ENCODE results near the gene NAP1L4.

NAP1L4 gene

GRCh38 chr11:2992234-2992996, at the start of gene NAP1L4:
TSS of gene NAP1L4 (minus strand) at chr11:2992329. CDS start at chr11:2979220, 13,109 bp downstream.
- DNase-seq, result peak; percentile 94

GRCh38 chr11:3040881-3041280, 48.8 kb upstream of the NAP1L4 start:
- DNase-seq, result no peak

GRCh38 chr11:3037945-3038271, 45.8 kb upstream of the NAP1L4 start:
- no peak for DNase-seq

GRCh38 chr11:3037040-3037944, 45.2 kb upstream of the NAP1L4 start:
- DNase-seq, result peak; percentile 4

GRCh38 chr11:3036419-3036818, 44.3 kb upstream of the NAP1L4 start:
- no peak for DNase-seq

GRCh38 chr11:3035333-3035732, 43.2 kb upstream of the NAP1L4 start:
- DNase-seq, result no peak

- no peak for DNase-seq
Measured at GRCh38 chr11:3030289-3031070, 38.4 kb upstream of the NAP1L4 start.

- DNase-seq, result no peak
Measured at GRCh38 chr11:3028813-3029212, 36.7 kb upstream of the NAP1L4 start.

- DNase-seq, result no peak
Measured at GRCh38 chr11:3026803-3027202, 34.7 kb upstream of the NAP1L4 start.

GRCh38 chr11:3022982-3023381, 30.9 kb upstream of the NAP1L4 start:
- no peak for DNase-seq

GRCh38 chr11:3022300-3022967, 30.3 kb upstream of the NAP1L4 start:
- DNase-seq, result no peak

- no peak for DNase-seq
Measured at GRCh38 chr11:3021125-3021524, 29.0 kb upstream of the NAP1L4 start.

- no peak for DNase-seq
Measured at GRCh38 chr11:3020011-3020410, 27.9 kb upstream of the NAP1L4 start.

- DNase-seq, result no peak
Measured at GRCh38 chr11:3018596-3018995, 26.5 kb upstream of the NAP1L4 start.

- DNase-seq, result no peak
Measured at GRCh38 chr11:3016861-3017260, 24.7 kb upstream of the NAP1L4 start.

- DNase-seq, result no peak
Measured at GRCh38 chr11:3015796-3016195, 23.7 kb upstream of the NAP1L4 start.

GRCh38 chr11:3014943-3015342, 22.8 kb upstream of the NAP1L4 start:
- no peak for DNase-seq

- no peak for DNase-seq
Measured at GRCh38 chr11:3014057-3014938, 22.2 kb upstream of the NAP1L4 start.

- DNase-seq, result no peak
Measured at GRCh38 chr11:3011891-3012885, 20.1 kb upstream of the NAP1L4 start.

- DNase-seq, result no peak
Measured at GRCh38 chr11:3010521-3011275, 18.6 kb upstream of the NAP1L4 start.
